Ascending aorta (tissue), 2 donors: ENCODE measurements around the gene CHRNA1. TPM values are rescaled to one million over a fixed set of nuclear protein-coding genes. Genes with fewer than 3 reads are reported as not detected.

Source experiments
- DNase-seq, 2 donors: peaks; one replicate each; pipeline ENCODE4 v3.0.0-alpha.2; 2019; ENCODE audit warnings: low spot score in 2 of 2
- H3K27ac ChIP-seq, 2 donors: fragments of 200-600 bp; sonication (generic); one replicate each; pipeline ENCODE4 v1.5.1; 2016 to 2017; ENCODE audit warnings: mild to moderate bottlenecking in 1 of 2
- H3K27me3 ChIP-seq: fragments of 200-600 bp; sonication (generic); one replicate; pipeline ENCODE4 v1.5.1; 2017
- H3K36me3 ChIP-seq, 2 donors: fragments of 200-600 bp; sonication (generic); one replicate each; pipeline ENCODE4 v1.5.1; 2016
- H3K4me1 ChIP-seq, 2 donors: fragments of 200-600 bp; sonication (generic); one replicate each; pipeline ENCODE4 v1.5.1; 2016 to 2017; ENCODE audit warnings: mild to moderate bottlenecking in 1 of 2
- H3K4me3 ChIP-seq, 2 donors: fragments of 200-600 bp; sonication (generic); one replicate each; pipeline ENCODE4 v1.5.1; 2016 to 2017; ENCODE audit warnings: mild to moderate bottlenecking in 1 of 2
- H3K9me3 ChIP-seq, 2 donors: fragments of 200-600 bp; sonication (generic); one replicate each; pipeline ENCODE4 v1.5.1; 2016
- intact Hi-C: fragments of 100-400 bp; cut with DNase I; formaldehyde crosslinking; loops from one replicate; pipeline ENCODE4 v1.15.1; 2023
- total RNA-seq: library from RNA; depleted of rRNA; stranded (reverse); fragments of >200 nt; gene quantifications from one replicate; pipeline ENCODE4 v1.1.0, GENCODE V29; 2016
- TF ChIP-seq, protein P1 (sequence below), 3 experiments: fragments of 200-600 bp in 2 of 3; fragments of 450-650 bp in 1 of 3; sonication (generic) in 2 of 3; IDR thresholded peaks; one replicate each; pipeline ENCODE4 v1.5.1; 2016 to 2019; ENCODE audit warnings: antibody characterized with exemption in 3 of 3, mild to moderate bottlenecking in 1 of 3, moderate library complexity in 1 of 3

CHRNA1 gene
- total RNA-seq, 1 donor from 2014 or later, result not detected

GRCh38 chr2:174787487-174788205, 23.4 kb upstream of the CHRNA1 start:
- TF ChIP-seq, protein P1, sequence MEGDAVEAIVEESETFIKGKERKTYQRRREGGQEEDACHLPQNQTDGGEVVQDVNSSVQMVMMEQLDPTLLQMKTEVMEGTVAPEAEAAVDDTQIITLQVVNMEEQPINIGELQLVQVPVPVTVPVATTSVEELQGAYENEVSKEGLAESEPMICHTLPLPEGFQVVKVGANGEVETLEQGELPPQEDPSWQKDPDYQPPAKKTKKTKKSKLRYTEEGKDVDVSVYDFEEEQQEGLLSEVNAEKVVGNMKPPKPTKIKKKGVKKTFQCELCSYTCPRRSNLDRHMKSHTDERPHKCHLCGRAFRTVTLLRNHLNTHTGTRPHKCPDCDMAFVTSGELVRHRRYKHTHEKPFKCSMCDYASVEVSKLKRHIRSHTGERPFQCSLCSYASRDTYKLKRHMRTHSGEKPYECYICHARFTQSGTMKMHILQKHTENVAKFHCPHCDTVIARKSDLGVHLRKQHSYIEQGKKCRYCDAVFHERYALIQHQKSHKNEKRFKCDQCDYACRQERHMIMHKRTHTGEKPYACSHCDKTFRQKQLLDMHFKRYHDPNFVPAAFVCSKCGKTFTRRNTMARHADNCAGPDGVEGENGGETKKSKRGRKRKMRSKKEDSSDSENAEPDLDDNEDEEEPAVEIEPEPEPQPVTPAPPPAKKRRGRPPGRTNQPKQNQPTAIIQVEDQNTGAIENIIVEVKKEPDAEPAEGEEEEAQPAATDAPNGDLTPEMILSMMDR (IDR thresholded peaks at IDR 0.05), result no peak
- Histone ChIP-seq H3K27ac (no peak overlapping the region), H3K27me3 (no peaks in the 10 kb centered on the region), H3K9me3 (no peaks in the 10 kb centered on the region), H3K36me3 (no peaks in the 10 kb centered on the region), H3K4me1 (no peaks in the 10 kb centered on the region), H3K4me3 (no peak overlapping the region)
- DNase-seq, result no peak
- intact Hi-C loops, result no loop called here

DNA sequence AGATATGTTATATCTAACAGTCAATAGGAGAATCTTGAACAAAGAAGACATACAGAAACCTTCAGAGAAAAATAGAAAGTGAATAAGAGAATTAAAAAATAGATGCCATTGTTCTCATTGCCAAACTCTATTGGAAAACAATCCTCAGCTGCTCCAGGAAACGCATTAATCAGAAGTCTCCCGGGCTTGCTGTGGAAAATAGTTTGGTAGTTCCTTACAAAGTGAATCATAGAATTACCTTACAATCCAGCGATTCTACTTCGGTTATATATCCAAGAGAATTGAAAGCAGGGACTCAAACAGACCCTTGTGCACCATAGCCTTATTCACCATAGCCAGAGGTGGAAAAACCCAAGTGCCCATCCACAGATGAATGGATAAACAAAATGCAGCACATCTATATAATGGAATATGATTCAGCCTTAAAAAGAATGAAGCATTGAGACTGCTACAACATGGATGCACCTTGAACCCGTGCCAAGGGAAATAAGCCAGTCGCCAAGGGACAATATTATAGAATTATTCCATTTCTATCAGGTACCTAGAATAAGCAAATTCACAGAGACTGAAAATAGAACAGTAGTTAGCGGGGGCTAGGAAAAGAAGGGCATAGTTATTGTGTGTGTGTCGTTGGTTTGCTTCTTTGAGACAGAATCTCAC, 21.9 kb upstream of the CHRNA1 start:
- intact Hi-C loops, result no loop called here
- Histone ChIP-seq H3K36me3 (no peaks in the 10 kb centered on the region), H3K9me3 (no peaks in the 10 kb centered on the region), H3K4me3 (no peak overlapping the region), H3K27ac (no peak overlapping the region), H3K27me3 (no peaks in the 10 kb centered on the region), H3K4me1 (no peaks in the 10 kb centered on the region)
- DNase-seq, result no peak
- TF ChIP-seq, protein P1 (IDR thresholded peaks at IDR 0.05), result no peak

- no peak overlapping the region for H3K4me3 ChIP-seq
These were observed 21.2 kb upstream of the CHRNA1 start for GRCh38 chr2:174785481-174785880.

DNA sequence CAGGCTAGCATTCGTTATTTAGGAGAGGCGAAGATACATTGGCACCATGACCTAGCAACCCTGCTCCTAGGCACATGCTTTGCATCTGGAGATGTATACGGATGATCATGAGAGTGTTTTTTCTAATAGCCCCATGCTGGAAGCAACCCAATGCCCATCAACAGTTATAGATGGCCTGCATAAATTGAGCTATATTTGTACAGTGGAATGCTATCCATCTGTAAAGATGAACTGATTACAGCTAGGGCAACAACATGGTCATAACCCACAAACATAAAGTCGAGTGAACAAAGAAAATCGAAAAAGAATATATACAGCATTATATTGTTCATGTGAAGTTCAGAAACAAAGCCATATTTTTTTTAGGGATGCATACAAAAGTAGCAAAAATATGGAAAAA, 20.6 kb upstream of the CHRNA1 start:
- Histone ChIP-seq H3K4me1 (no peaks in the 10 kb centered on the region), H3K4me3 (no peak overlapping the region), H3K27me3 (no peaks in the 10 kb centered on the region), H3K36me3 (no peaks in the 10 kb centered on the region), H3K9me3 (no peaks in the 10 kb centered on the region), H3K27ac (no peak overlapping the region)
- intact Hi-C loops, result no loop called here
- no peak for DNase-seq
- TF ChIP-seq, protein P1 (IDR thresholded peaks at IDR 0.05), result no peak

More at GRCh38 chr2:174785481-174785880, 21.2 kb upstream of the CHRNA1 start:
- Histone ChIP-seq H3K27ac (no peak overlapping the region), H3K27me3 (no peaks in the 10 kb centered on the region), H3K36me3 (no peaks in the 10 kb centered on the region), H3K4me1 (no peaks in the 10 kb centered on the region), H3K9me3 (no peaks in the 10 kb centered on the region)
- intact Hi-C loops, result no loop called here
- TF ChIP-seq, protein P1 (IDR thresholded peaks at IDR 0.05), result no peak
- no peak for DNase-seq

DNA sequence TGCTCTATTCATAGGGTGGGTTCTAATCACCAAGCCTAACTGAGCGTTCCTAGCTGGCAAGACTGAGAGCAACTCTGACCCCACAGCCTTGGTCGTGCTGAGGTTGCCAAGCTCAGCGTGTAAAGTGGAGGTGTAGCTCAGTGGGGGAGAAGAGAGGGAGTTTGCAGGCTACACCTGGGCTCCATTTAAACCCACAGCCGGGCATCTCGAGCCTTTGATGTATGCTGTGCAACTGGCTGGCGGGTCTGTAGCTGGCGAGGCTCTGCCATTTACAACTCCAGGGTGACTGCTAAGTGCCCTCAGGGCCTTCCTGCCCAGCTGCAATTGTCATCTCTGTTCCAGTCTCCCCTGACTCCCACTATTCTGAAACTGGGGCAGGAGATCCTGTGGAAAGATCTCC, 20.0 kb upstream of the CHRNA1 start:
- DNase-seq, result no peak
- Histone ChIP-seq H3K4me1 (no peaks in the 10 kb centered on the region), H3K36me3 (no peaks in the 10 kb centered on the region), H3K4me3 (no peak overlapping the region), H3K27me3 (no peaks in the 10 kb centered on the region), H3K27ac (no peak overlapping the region), H3K9me3 (no peaks in the 10 kb centered on the region)
- intact Hi-C loops, result no loop called here
- TF ChIP-seq, protein P1 (IDR thresholded peaks at IDR 0.05), result no peak
